ENCODE data around the gene C16orf90.

Gene C16orf90

DNA sequence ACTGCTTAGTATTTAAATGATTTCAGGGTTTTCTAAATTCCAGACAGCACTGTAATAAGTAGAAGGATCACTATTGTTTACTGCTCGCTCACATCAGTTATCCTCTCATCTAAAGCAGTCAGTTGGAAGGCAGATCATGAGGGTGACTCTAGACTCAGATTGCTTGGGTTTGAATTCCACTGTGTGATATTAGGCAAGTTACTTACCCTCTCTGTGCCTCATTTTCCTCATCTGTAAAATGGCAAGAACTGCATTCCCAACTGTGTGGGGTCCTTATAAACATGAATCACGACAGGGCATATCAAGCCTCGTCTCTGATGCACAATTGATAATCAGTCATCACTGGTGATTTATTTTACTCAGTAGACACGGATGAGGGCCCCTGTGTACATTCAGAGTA lies 20.6 kb upstream of the C16orf90 start:
- no peak overlapping the region for H2AFZ ChIP-seq
- no peaks in the 10 kb centered on the region for H3K9me3 ChIP-seq (ENCODE audit: control insufficient read depth, low read length)
- no peaks in the 10 kb centered on the region for H3K79me2 ChIP-seq
- no peak overlapping the region for H3K4me2 ChIP-seq (ENCODE audit: low read length)
- H3K36me3 ChIP-seq (ENCODE audit: control insufficient read depth, insufficient read depth, low read length): no peaks in the 10 kb centered on the region
- TF ChIP-seq CTCF (IDR thresholded peaks at IDR 0.05): no peak
- H3K9ac ChIP-seq: no peak overlapping the region
- no peak overlapping the region for H3K4me3 ChIP-seq (ENCODE audit: low read depth, low read length)
- no peaks in the 10 kb centered on the region for H3K27me3 ChIP-seq (ENCODE audit: control insufficient read depth, insufficient read depth, low read length)
- no peaks in the 10 kb centered on the region for H3K4me1 ChIP-seq
- H3K27ac ChIP-seq: no peak overlapping the region

DNA sequence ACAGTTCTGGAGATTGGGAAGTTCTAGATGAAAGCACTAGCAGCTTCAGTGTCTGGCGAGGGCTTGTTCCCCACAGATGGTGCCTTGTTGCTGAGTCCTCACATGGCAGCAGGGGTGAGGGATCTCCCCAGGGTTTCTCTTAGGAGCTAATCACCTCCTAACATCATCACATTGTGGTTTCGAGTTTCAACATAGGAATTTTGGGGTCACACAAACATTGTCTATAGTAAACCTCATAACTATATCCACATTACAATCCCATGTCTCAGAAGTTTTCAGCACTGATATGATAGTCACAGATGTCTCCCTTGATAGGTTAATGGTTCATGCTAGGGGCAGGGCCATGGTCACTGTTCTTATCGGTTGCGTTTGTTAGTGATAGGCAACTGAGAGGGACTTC lies 19.3 kb upstream of the C16orf90 start:
- no peak overlapping the region for H2AFZ ChIP-seq
- H3K4me3 ChIP-seq (ENCODE audit: low read depth, low read length): no peak overlapping the region
- H3K27ac ChIP-seq: no peak overlapping the region
- H3K4me2 ChIP-seq (ENCODE audit: low read length): no peak overlapping the region
- no peaks in the 10 kb centered on the region for H3K4me1 ChIP-seq
- TF ChIP-seq CTCF (IDR thresholded peaks at IDR 0.05): no peak
- H3K79me2 ChIP-seq: no peaks in the 10 kb centered on the region
- H3K9me3 ChIP-seq (ENCODE audit: control insufficient read depth, low read length): no peaks in the 10 kb centered on the region
- H3K27me3 ChIP-seq (ENCODE audit: control insufficient read depth, insufficient read depth, low read length): no peaks in the 10 kb centered on the region
- no peak overlapping the region for H3K9ac ChIP-seq
- H3K36me3 ChIP-seq (ENCODE audit: control insufficient read depth, insufficient read depth, low read length): no peaks in the 10 kb centered on the region

GRCh38 chr16:3513892-3514583 lies 18.7 kb upstream of the C16orf90 start:
- peaks cover 3% of the 10 kb centered on the region for H3K79me2 ChIP-seq
- H3K9me3 ChIP-seq (ENCODE audit: control insufficient read depth, low read length): no peaks in the 10 kb centered on the region
- no peak for TF ChIP-seq CTCF (IDR thresholded peaks at IDR 0.05)
- H3K4me2 ChIP-seq (ENCODE audit: low read length): no peak overlapping the region
- no peaks in the 10 kb centered on the region for H3K36me3 ChIP-seq (ENCODE audit: control insufficient read depth, insufficient read depth, low read length)
- no peak overlapping the region for H2AFZ ChIP-seq
- no peak overlapping the region for H3K4me3 ChIP-seq (ENCODE audit: low read depth, low read length)
- no peaks in the 10 kb centered on the region for H3K4me1 ChIP-seq
- no peaks in the 10 kb centered on the region for H3K27me3 ChIP-seq (ENCODE audit: control insufficient read depth, insufficient read depth, low read length)
- no peak overlapping the region for H3K27ac ChIP-seq
- no peak overlapping the region for H3K9ac ChIP-seq

DNA sequence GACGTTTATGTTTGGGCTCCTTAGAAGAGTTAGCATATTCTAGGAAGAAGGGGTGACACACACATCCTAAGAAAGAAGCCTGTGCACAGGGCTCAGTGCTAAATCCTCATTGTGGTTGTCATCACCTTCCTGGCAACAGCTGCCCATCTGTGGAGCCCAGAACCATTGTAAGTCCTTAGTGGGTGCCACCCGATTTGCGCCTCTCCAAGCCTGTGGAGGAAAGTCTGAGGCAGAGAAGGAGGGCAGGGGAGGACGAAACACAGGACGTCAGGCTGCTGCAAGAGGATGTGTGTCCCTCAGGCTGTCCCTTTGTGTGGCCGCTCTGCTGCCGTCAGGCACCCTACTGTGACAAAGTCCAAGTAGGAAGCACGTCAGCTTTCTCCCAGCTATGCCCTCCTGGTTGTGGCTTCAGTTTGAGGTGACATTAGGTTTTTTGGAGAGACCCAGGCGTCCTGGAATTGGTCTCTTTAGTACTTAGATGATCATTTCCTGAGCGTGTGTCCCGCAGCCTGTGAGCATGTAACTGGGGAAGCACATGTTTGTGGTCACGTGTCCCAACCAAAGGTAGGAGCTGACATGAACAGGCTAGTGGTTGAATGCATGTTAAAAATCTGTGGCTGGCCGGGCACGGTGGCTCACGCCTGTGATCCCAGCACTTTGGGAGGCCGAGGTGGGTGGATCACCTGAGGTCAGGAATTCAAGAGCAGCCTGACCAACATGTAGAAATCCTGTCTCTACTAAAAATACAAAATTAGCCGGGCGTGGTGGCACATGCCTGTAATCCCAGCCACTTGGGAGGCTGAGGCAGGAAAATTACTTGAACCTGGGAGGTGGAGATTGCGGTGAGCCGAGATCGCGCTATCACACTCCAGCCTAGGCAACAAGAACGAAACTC lies 16.2 kb upstream of the C16orf90 start:
- Histone ChIP-seq H3K9me3 (ENCODE audit: control insufficient read depth, low read length) (no peaks in the 10 kb centered on the region), H3K4me1 (no peaks in the 10 kb centered on the region), H2AFZ (no peak overlapping the region), H3K27ac (no peak overlapping the region), H3K79me2 (peaks cover 8% of the 10 kb centered on the region), H3K27me3 (ENCODE audit: control insufficient read depth, insufficient read depth, low read length) (no peaks in the 10 kb centered on the region), H3K36me3 (ENCODE audit: control insufficient read depth, insufficient read depth, low read length) (no peaks in the 10 kb centered on the region), H3K9ac (no peak overlapping the region), H3K4me2 (ENCODE audit: low read length) (no peak overlapping the region), H3K4me3 (ENCODE audit: low read depth, low read length) (no peak overlapping the region)
- TF ChIP-seq CTCF (IDR thresholded peaks at IDR 0.05): no peak

Measured in parathyroid adenoma (tissue), 2 donors.